Fibroblast of skin of left quadriceps (primary cell): ENCODE data around the gene LSG1.

Source experiments
- DNase-seq, 2 experiments: peaks; one replicate each; pipeline ENCODE4 v3.0.0-alpha.2; 2013; ENCODE audit warnings: low read depth in 2 of 2

The LSG1 gene

DNA sequence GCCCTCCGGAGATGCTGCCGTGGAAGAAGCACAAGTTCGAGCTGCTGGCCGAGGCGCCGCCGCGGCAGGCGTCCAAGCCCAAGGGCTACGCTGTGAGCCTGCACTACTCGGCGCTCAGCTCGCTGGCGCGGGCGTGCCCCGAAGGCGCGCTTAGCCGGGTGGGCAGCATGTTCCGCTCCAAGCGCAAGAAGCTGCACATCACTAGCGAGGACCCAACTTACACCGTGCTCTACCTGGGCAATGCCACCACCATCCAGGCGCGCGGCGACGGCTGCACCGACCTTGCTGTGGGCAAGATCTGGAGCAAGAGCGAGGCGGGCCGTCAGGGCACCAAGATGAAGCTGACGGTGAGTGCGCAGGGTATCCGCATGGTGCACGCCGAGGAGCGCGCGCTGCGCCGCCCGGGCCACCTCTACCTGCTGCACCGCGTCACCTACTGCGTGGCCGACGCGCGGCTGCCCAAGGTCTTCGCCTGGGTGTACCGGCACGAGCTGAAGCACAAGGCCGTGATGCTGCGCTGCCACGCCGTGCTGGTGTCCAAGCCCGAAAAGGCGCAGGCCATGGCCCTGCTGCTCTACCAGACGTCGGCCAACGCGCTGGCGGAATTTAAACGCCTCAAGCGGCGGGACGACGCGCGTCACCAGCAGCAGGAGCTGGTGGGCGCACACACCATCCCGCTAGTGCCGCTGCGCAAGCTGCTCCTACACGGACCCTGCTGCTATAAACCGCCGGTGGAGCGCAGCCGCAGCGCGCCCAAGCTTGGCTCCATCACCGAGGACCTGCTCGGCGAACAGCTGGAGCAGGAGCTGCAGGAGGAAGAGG, 15.0 kb upstream of the LSG1 start:
- DNase-seq = no peak

DNA sequence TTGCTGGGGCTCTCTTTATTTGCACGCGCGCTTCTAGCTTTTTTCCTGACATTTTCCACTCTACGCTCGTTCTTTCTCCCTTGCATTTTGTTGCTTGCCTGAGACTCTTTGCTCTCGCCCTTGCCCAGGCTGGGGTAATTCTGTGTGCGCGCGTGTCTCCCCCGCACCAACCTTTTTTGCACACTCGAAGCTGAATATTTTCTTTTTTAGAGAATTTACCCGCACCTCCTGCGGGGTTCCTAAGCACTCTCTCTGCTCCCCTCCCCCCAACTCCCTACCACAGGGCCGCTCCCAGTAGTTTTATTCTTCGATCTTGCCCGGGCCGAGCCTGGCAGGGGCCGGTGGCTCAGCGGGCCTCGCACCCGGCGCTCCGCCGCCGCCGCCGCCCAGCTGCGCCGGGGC, 14.4 kb upstream of the LSG1 start:
- DNase-seq = no peak

DNA sequence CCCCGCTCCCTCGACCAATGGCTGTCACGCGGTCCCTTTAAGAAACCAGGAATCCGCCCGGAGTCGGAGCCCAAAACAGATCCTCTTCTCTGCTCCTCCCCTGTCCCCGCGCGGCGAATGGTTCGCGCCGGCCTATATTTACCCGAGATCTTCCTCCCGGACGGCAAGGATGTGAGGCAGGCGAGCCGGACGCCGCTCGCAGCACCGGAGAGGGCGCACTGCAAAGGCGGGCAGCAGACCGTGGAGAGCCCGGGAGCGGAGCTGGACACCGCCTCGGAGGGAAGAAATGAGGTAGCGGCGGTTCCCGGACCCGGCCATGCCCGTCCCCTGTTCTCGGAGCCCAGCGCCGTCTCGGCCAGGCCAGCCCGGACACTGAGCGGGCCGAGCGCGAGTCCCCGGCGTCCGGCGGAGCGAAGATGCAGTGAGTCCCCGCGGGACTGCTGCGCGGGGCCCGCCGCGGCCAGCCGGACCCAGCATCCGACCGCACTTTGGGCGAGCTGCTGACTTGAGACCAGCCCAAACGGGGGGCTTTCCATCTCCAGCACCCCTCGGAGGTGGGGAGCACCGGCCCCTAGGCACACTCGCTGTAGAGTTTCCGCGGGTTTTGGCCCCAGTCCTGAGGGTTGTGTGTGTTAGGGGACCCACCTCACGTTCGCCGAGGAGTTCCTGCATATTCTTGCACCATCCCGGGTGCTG, 13.9 kb upstream of the LSG1 start, which contains the start of gene FAM43A:
Gene FAM43A (plus strand): TSS at position 166 of the 696 bp plus-strand sequence. CDS start 944 bp downstream, outside the sequence.
- peak; percentile 91 to 93 for DNase-seq

DNA sequence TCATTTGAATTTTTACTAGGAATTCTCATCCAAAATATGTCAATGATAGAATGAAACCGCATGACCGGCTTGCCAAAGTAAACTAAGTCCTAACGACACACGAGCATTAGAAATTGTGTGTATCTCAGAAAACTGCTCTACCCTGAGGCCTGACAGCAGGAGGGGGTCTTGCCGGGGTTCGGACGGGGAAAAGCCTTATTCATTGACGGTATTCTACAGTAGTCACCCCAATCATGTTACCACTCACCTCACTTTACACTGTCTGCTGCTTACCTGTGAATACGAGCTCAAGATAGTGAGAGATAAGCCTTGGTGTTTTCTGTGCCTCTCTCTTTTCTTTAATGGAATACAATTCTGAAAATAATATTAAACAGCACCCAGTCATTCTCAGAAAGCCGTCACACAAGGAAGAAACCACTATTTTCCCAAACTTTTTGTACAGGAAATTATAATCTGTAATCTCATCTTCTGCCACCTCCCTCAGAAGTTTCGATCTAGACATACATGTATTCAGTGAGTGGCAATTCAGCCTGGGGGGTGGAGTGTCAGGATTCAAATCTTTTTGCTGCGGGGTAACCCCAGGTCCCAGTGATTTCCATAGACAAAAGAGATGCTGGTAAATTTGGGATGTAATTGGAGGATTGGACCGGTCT, 13.2 kb upstream of the LSG1 start:
- DNase-seq = no peak

DNA sequence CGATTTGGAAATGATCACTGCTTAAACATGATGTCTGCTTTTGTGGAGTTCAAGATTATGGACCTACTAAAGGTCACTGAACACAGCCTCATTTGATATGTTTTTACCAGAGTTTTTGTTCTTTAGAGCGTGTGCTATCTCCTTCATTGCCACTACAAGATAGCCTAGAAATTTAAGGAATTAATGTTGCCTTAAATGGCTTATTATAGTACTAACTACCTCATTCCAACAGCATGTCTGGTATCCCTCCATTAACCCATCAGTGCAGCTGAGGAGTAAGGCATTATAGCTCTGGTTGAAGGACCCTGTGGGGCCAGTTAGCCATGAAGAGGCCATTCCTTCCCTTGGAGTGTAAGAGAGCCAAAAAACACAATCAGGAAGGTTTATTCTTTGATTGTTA, 11.4 kb upstream of the LSG1 start:
- DNase-seq = no peak

DNA sequence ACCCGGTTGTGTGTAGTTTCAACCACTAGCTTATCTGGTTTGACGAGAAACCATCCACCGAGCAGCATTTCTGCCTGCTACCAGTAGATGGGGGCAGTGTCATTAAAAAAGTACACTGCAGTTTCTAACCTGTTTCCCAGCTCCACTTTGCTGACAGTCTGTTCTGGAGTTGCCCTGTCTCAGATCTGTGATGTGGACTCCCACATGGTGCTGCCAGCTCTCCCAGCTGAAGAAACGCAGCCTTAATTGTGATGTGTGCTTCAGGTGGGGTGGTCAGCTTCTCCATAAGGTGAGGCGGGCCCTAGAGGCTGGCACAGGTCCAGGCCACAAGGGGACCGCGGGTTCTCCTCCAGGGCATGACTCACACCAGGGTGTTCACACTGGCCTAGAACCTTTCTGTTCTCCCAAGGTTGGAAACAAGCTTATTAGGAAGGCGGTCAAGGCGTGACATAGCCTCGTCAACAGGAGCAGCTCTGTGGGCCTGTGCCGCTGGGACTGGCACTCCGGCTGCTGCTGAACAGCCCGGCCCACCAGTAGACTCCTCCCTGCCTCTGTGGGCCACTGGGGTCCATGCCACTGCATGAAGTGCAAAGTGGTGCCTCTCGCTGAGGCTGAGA, 10.8 kb upstream of the LSG1 start:
- DNase-seq = peak; percentile 63 to 68

DNA sequence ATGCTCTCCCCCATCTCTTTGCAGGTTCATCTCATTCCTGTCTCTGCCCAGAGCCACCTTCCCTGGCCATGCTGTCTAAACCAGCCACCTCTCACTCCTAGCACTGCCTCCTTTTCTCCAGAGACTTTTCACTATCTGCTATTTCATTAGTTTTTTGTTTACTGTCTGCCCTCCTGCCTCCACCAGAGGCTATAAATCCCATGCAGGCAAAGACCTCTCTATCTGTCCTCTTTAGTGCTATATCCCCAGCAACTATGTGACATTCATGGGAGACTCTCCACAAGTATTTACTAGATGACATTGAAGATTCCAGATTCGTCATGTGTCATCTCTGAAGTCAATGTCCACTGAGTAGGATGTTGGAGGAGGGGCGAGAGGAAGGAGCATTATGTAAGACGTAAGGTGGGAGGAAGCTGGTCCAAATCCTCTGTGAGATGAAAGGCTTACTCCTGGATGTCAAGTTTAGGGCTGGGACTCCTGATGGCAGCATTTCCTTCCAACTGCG, 10.2 kb upstream of the LSG1 start:
- no peak for DNase-seq

DNA sequence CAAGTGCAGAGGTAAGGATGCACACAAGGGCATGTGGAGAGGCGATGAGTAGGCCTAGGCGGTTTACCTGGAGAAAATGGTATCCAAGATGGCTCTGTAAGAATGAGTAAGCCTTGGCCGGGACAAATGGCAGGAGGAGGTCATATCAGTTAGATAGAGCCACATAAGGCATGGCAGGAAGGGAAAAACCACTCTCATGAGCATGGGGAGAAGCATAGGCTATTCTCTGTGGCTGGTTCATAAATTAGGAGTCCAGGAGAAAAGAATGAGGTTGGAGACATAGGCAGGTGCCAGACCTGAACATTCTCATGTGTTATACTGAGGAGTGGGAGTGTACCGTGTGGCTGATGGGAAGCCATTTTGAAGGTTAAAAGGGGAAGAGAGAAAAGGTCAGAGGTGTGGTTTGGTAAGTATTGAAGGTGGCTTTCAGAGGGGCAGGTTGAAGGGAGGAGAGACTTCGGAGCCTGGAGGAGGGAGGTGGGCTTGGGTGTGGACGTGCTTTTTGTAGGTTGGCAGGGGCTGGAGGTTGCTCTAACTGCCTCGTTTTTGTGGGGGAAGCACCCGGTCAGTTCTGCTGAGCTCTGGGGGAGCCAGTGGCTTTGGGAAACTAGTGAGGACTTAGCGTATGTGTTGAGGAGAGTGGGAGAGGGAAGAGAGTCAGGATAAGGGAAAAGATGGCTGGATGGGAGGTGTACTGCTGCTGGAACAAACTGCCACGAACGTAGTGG, 9.1 kb upstream of the LSG1 start:
- no peak for DNase-seq

DNA sequence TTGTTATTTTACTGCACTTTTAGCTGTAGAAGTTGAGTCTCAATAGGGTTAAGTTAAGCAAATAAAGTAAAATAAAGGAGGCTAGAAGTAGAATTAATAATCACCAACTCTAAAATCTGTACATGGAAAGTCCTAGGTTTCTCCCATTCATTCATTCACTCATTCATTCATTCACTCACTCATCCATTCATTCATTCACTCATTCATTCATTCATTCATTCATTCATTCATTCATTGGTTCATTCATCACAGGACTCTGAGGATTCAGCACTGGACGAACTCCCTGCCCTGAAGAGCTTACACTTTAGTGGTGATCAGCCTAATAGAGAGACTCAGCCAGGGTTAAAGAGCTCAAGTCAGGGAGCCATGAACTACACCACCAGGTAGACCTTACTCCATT, 4.5 kb upstream of the LSG1 start:
- no peak for DNase-seq

DNA sequence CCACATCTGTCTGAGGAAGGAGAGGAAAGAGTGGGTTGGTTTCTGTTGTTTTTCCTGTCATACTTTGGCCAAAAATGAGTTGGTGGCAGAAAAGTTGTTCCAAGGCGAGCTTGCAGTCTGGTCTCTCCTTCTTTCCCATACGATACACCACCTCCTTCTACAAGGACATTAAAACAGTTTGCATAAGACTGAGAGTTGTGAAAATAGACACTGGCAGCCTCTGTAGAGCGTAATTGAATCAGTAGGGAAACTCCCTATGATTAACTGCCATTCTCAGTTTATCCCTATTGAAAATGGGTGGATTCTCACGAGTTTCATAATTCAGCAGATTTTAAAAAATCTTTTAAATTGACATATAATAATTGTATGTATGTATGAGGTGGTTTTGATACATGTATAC, 3.7 kb upstream of the LSG1 start:
- no peak for DNase-seq

DNA sequence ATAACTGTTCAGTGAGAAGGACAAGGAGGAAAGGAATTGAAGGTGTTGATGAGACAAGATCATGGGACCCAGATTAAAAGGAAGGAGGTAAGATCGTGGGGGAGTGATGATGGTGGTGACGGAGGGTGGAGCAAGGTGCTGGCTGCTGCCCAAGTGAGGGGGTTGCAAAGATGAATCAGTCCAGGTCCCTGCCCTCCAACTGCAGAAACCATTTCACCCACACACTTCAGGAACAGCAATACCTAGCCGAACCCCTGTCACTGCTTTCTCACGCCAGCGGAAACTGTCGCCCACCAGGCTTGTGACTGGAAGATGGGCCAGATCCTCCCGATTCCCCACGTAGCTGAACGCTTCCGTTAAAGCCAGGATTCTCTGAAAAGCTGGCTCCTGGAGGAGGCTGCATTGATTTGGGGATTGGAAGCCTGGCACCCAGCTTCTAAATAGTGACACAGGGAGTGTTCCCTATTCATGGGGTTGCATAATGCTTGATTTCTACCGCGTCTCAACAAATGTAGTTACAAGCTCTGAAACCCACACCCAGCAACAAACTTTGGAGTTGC, 3.2 kb upstream of the LSG1 start:
- DNase-seq = no peak

DNA sequence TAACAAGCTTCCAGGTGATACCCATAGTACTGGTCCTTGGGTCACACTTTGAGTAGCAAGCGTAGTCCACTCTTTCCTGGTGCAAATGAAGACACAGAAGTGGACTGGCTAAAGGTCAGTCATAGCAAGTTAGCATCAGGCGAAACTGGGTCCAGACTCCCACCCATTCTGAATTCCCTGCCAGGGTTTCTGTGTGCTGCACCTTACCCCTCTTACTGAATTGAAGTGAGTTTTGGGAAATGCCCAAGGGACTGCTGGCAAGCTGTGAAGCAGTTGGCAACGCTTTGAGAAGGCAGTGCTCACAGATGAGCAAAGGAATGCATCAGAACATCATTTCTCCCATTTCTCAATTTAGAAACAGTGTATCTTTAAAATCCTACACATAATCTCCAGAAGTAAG, 1.8 kb upstream of the LSG1 start:
- DNase-seq = no peak

DNA sequence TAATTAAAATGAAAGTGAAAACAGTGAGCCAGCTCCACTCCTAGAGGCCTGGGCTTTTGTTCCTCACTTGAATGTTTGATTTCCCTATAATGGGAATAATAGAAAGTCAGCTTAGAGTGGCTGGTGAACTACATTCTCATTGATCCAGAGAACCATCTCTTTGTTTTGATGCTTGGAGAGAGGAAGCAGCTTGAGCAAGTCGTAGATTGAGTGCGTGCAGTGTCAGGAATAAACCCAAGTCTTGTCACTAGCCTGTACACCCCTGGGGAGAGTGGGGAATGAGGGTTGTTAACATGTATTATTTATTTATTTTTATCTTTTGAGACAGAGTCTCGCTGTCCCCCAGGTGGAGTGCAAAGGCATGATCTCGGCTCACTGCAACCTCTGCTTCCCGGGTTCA, 885 bp upstream of the LSG1 start:
- DNase-seq = no peak

DNA sequence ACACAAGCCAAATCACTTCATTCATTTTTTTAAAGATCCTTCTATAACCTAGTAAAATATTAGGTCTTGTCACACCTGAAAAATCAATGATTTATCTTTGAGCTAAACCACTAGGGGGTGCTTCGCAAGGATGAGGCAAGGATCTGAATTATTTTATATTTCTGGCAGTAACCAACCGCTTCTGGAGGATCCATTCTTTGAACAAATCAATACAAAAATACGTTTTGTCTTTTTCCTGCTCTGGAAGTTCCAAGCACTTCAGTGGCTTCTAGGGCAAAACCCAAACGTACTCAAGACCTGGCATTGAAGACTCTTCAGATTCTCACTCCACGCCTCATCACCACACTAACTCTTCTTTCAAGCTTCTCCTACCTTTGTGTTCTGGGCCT, 486 bp downstream of the LSG1 start:
- DNase-seq = no peak

DNA sequence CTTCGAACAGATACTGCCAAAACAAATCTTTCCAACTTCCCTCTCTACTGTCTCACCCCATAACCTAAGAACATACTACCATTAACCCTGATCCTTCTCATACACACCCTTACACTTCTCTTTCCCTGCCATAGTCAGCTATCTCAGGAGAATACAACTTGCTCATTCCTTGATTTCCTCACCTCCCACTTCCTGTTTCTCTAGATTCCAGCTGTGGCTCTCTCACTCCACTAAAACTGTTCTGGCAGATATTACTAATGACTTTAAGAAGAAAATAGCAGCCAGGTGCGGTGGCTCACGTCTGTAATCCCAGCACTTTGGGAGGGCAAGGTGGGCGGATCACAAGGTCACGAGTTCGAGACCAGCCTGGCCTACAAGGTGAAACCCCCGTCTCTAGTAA, 4.6 kb downstream of the LSG1 start:
- no peak for DNase-seq

DNA sequence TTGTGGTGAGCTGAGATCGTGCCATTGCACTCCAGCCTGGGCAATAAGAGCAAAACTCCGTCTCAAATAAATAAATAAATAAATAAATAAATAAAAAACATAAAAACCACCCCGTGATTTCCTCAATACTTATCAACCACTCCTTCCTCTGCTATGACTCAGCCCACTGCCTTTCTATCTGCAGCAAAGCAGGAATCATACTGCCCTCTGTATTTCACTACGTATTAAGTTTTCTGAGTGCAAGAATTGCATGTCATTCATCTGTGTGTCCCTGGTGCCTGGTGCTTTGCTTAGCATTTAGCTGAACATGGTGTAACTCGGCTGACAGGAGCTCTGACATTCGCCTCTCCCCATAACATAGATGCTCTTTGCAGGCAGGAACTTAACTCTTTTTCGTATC, 7.1 kb downstream of the LSG1 start:
- no peak for DNase-seq

DNA sequence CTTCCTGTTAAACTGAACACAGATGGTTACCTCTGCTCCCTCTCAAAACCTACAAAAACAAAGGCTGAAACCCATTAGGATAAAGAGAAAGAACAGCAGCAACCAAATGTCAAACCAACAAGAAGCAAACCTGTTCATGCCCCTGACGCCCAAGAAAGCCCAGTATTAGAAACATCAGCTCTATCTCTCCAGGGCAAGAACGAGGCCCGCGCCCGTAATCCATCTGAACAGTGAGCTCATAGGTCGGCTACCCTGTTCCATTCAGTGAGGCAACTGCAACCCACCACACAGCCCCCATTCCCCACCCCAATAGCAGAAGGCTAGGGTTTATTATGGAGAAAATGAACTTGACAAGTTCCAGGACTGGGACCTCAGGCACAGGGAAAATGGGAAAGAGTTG, 10.0 kb downstream of the LSG1 start:
- no peak for DNase-seq

DNA sequence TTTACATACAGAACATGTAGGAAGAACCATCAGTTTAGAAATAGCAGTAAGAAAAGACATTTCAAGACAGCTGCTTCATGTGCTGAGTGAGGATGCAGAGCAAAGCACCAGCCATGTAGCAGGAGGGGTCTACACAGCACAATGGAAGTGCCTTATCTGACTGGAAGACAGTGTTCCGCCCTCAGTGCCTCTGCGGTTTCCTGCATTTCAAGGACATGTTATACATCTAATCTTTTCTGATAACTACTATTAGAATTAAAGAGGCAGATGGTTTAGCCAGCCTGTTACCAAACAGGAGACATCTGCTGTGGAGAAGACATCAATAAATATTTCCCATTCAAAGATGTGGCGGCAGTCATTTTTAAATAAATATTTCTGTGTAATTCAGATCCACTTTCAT, 10.6 kb downstream of the LSG1 start:
- DNase-seq = no peak

DNA sequence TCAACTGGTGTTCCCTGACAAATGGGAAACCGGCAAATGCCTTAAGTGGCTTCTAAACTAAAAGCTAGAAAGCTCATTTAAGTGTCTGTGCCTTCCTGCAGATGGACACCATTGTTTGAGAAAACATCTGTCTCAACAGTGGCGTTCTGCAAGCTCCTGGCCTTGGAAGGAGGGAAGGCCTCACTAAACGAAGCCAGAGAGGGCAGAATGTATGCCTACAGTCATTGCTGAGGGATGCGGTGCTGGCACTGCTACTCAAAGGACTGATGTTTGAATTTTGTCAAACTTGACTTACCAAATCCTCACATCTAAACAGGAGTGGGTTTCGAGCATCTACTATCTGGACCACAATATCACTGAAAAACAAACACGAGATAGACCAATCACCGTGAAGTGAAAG, 12.2 kb downstream of the LSG1 start:
- no peak for DNase-seq

DNA sequence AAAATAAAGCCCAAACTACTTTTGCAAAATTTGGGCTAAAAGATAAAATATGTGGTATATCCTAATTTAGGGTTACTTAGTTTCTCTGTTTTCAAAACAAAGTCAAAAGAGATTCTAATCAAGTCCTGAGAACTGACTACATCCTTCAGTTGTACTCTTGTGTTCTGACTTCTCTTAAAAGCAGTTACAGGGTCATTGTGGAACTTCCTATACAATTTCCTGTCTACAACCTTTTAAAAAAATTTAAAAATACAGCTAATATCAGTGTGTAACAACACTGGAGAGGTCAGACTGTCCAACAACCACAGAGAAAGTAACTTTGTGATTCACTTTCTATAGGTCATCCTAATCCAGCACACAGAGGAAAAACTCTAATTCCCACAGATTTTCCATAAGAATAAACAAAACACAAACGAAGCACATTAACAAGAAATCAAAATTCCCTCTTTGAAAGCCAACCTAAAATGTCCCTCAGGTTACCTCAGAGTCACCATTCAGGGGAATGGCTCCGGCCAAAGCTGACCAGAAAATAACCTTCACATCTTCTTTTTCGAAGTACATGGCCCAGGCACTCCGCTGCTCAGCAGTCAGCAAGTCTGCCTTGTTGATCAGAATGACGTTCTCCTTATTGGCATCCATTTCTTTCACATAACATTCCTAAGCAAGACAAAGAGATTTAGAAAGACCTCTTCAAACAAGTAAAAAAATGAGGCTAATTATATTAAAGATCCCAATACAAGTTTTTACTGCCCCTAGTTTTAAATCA, 13.3 kb downstream of the LSG1 start:
- no peak for DNase-seq
